SK-N-SH (cell line): ENCODE results near the gene FAIM2. TPM values are rescaled to one million over a fixed set of nuclear protein-coding genes. Genes with fewer than 3 reads are reported as not detected.

Source experiments
- CTCF ChIA-PET: fragments of 300-600, 350-600 bp; formaldehyde crosslinking; extraction: SDS; loops from one replicate; lab custom pipeline; 2021; lab: Yijun Ruan, JAX
- POLR2A ChIA-PET: fragments of 350-600 bp; sonication (Branson Sonifier 250); formaldehyde crosslinking; extraction: SDS; loops from one replicate; lab custom pipeline; 2020; ENCODE audit warnings: antibody characterized with exemption, inconsistent platforms; lab: Yijun Ruan, JAX
- DNase-seq: peaks from one replicate; pipeline ENCODE4 v3.0.0; 2012
- H2AFZ ChIP-seq: fragments of 200-600 bp; sonication (generic); 2 replicates; pipeline ENCODE4 v1.8.1; 2016; ENCODE audit warnings: antibody characterized with exemption, mild to moderate bottlenecking, low read depth
- H3F3A ChIP-seq: fragments of 200-600 bp; sonication (generic); replicated peaks from 2 replicates; pipeline ENCODE3; 2016; ENCODE audit warnings: antibody characterized with exemption, mild to moderate bottlenecking; ENCODE audit not compliant: insufficient read depth
- H3K27ac ChIP-seq, 2 experiments: fragments of 200-500 bp in 1 of 2; fragments of 200-600 bp in 1 of 2; sonication (Bioruptor generic) in 1 of 2; sonication (generic), shearing (Covaris generic) in 1 of 2; 2 replicates each; pipeline versions ENCODE4 v1.5.1 to v1.6.1; 2014 to 2016; ENCODE audit warnings: low read depth in 2 of 2, inconsistent platforms in 1 of 2, low read length in 1 of 2, mild to moderate bottlenecking in 1 of 2, mixed read lengths in 1 of 2
- H3K27me3 ChIP-seq: fragments of 200-600 bp; sonication (generic), shearing (Covaris generic); 2 replicates; pipeline ENCODE4 v1.6.1; 2016; ENCODE audit warnings: mixed run types; ENCODE audit not compliant: insufficient read depth
- H3K36me3 ChIP-seq, 2 experiments: fragments of 200-500 bp in 1 of 2; fragments of 200-600 bp in 1 of 2; sonication (Bioruptor generic) in 1 of 2; sonication (generic) in 1 of 2; replicated peaks in 1 of 2; 2 replicates each; pipeline versions ENCODE3 to v1.5.1; 2014 to 2016; ENCODE audit warnings: low read length in 1 of 2, mild to moderate bottlenecking in 1 of 2; ENCODE audit not compliant: insufficient read depth in 2 of 2, control insufficient read depth in 1 of 2
- H3K4me1 ChIP-seq, 2 experiments: fragments of 200-500 bp in 1 of 2; fragments of 200-600 bp in 1 of 2; sonication (Bioruptor generic) in 1 of 2; sonication (generic), shearing (Covaris generic) in 1 of 2; 2 replicates each; pipeline versions ENCODE4 v1.5.1 to v1.6.1; 2014 to 2016; ENCODE audit warnings: low read depth in 1 of 2, low read length in 1 of 2, mixed run types in 1 of 2; ENCODE audit not compliant: insufficient read depth in 2 of 2, control insufficient read depth in 1 of 2
- H3K4me2 ChIP-seq: fragments of 200-600 bp; sonication (generic), shearing (Covaris generic); 2 replicates; pipeline ENCODE4 v1.6.1; 2017; ENCODE audit warnings: mixed run types
- H3K4me3 ChIP-seq, 2 experiments: fragments of 200-500 bp in 1 of 2; fragments of 200-600 bp in 1 of 2; sonication (Bioruptor generic) in 1 of 2; sonication (generic), shearing (Covaris generic) in 1 of 2; 2 replicates each; pipeline versions ENCODE4 v1.5.1 to v1.8.1; 2014 to 2016; ENCODE audit warnings: low read depth in 2 of 2, inconsistent platforms in 1 of 2, low read length in 1 of 2, mild to moderate bottlenecking in 1 of 2, mixed read lengths in 1 of 2, moderate library complexity in 1 of 2
- H3K79me2 ChIP-seq: fragments of 200-600 bp; sonication (generic); 2 replicates; pipeline ENCODE4 v1.8.1; 2017; ENCODE audit warnings: mild to moderate bottlenecking; ENCODE audit not compliant: insufficient read depth
- H3K9ac ChIP-seq: fragments of 200-600 bp; sonication (generic); 2 replicates; pipeline ENCODE4 v1.6.1; 2017; ENCODE audit warnings: mixed run types
- H3K9me2 ChIP-seq: fragments of 200-600 bp; sonication (generic); 2 replicates; pipeline ENCODE4 v1.6.1; 2017; ENCODE audit warnings: mixed run types
- H3K9me3 ChIP-seq: fragments of 200-600 bp; sonication (generic); 2 replicates; pipeline ENCODE4 v1.6.1; 2017; ENCODE audit warnings: mixed run types, mild to moderate bottlenecking, moderate library complexity
- H4K20me1 ChIP-seq: fragments of 200-600 bp; sonication (generic); 2 replicates; pipeline ENCODE4 v1.6.1; 2017; ENCODE audit warnings: mild to moderate bottlenecking, mixed run types; ENCODE audit not compliant: insufficient read depth
- CHD2 ChIP-seq: fragments of 150-350 bp; IDR thresholded peaks from 2 replicates; pipeline ENCODE4 v1.6.1; 2018; ENCODE audit warnings: low read length; ENCODE audit not compliant: partially characterized antibody
- CTCF ChIP-seq: fragments of 200-600 bp; sonication (generic); IDR thresholded peaks from 2 replicates; pipeline ENCODE4 v1.6.1; 2017; ENCODE audit warnings: antibody characterized with exemption, mild to moderate bottlenecking, moderate library complexity
- ELF1 ChIP-seq: IDR thresholded peaks from 2 replicates; pipeline ENCODE4 v1.4.0; 2012
- EP300 ChIP-seq, 2 experiments: IDR thresholded peaks; 2 replicates each; pipeline versions ENCODE4 v1.4.0 to v1.6.1; 2012; ENCODE audit warnings: borderline replicate concordance in 1 of 2, low read depth in 1 of 2, low read length in 1 of 2
- FOSL2 ChIP-seq: IDR thresholded peaks from 2 replicates; pipeline ENCODE4 v1.4.0; 2012; ENCODE audit warnings: low read depth, mild to moderate bottlenecking, moderate library complexity, borderline replicate concordance
- FOXJ3 ChIP-seq: sonication (generic); formaldehyde crosslinking; IDR thresholded peaks from 2 replicates; pipeline ENCODE4 v1.5.1; 2020; ENCODE audit warnings: mild to moderate bottlenecking, missing genetic modification reagents
- GABPA ChIP-seq: IDR thresholded peaks from 2 replicates; pipeline ENCODE4 v1.4.0; 2012; ENCODE audit warnings: low read depth, mild to moderate bottlenecking
- JUND ChIP-seq: IDR thresholded peaks from 2 replicates; pipeline ENCODE4 v1.4.0; 2012
- NRF1 ChIP-seq: IDR thresholded peaks from 2 replicates; pipeline ENCODE4 v1.6.1; 2012; ENCODE audit warnings: low read depth, mild to moderate bottlenecking, low read length
- SIN3A ChIP-seq: IDR thresholded peaks from 2 replicates; pipeline ENCODE4 v1.6.1; 2012; ENCODE audit warnings: low read depth, mild to moderate bottlenecking, low read length, moderate library complexity, borderline replicate concordance
- TCF12 ChIP-seq: IDR thresholded peaks from 2 replicates; pipeline ENCODE4 v1.4.0; 2012
- USF2 ChIP-seq: fragments of 150-350 bp; IDR thresholded peaks from 2 replicates; pipeline ENCODE4 v1.6.1; 2017; ENCODE audit warnings: antibody characterized with exemption, low read length, low read depth, borderline replicate concordance
- WGBS: methylation state at CpG from one replicate; pipeline ENCODE4 v1.1.6; 2017; ENCODE audit warnings: low lambda C conversion rate; 5-methylcytosine and 5-hydroxymethylcytosine counted together
- polyA plus RNA-seq, 3 experiments: library from polyadenylated mRNA; depleted of rRNA; stranded (reverse); fragments of >200 nt; gene quantifications; 2 replicates each; pipeline ENCODE4 v1.2.3, GENCODE V29; 2012
- TF ChIP-seq, protein P1 (sequence below): fragments of 150-350 bp; IDR thresholded peaks from 2 replicates; pipeline ENCODE4 v1.6.1; 2016; ENCODE audit warnings: mild to moderate bottlenecking, low read depth, low read length
- TF ChIP-seq, protein P2 (sequence below): IDR thresholded peaks from 2 replicates; pipeline ENCODE4 v1.4.0; 2012; ENCODE audit warnings: low read depth, borderline replicate concordance
- TF ChIP-seq, protein P3 (sequence below): IDR thresholded peaks from 2 replicates; pipeline ENCODE4 v1.4.0; 2012; ENCODE audit warnings: low read depth

FAIM2 gene
- polyA plus RNA-seq, 1 of the 3 experiments (the other 2 are of a cell fraction) = 11.3 TPM

DNA sequence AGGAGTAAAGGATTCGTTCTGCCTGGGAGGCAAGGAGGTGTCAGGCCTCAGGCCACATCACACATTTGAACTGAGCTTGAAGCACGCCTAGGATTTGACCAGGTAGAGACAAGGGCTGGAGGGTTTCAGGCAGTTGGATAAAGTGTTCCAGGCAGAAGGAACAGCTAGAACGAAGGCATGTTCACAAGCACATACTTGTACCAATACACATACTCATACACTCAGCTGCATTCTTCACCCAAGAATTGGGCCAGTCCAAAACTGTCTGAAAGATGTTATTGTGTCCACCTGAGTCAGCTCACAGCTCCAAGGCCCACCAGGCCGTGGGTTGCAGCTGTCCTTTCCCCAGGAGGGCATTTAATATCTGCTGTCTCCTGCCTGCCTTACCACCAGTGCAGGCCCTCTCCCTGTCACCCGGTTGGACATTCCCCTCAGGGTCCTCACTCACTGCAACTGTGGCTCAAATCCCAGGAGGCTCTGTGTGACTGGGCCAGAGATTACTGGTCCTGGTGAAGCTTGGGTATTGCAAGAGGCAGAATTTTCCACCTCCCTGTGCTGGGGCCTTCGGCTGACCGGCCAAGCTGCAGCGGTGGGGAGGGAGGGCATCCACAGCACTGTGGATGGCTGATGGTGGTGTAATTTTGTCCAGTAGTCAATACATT, 34.1 kb upstream of the FAIM2 start:
- CTCF ChIA-PET = interaction anchor here (0.6 to 12.0 kb wide), 7 partner anchors 9 to 175 kb away, joined by 3 to 90 read pairs (median 3); no protein-coding TSS in a partner anchor

GRCh38 chr12:49936925-49937324, 33.2 kb upstream of the FAIM2 start:
- DNase-seq = no peak
- H3K36me3 ChIP-seq = no peaks in the 10 kb centered on the region
- H3K27me3 ChIP-seq = no peaks in the 10 kb centered on the region
- peaks cover 3 to 5% of the 10 kb centered on the region in 2 experiments; a peak in 2 of 4 replicates for H3K4me1 ChIP-seq
- H3K9me2 ChIP-seq = no peaks in the 10 kb centered on the region
- ChIA-PET POLR2A (no interaction called here), CTCF (interaction anchor here (1.1 to 12.0 kb wide), 5 partner anchors 10 to 175 kb away, joined by 3 to 90 read pairs (median 3); no protein-coding TSS in a partner anchor)
- no peak overlapping the region for H3K9ac ChIP-seq
- no peak overlapping the region for H3K4me2 ChIP-seq
- no peak overlapping the region for H3K27ac ChIP-seq
- TF ChIP-seq EP300 (IDR thresholded peaks at IDR 0.05; ENCODE audit: borderline replicate concordance in 1 of 2, low read depth in 1 of 2, low read length in 1 of 2) = no peak
- TF ChIP-seq, protein P1, sequence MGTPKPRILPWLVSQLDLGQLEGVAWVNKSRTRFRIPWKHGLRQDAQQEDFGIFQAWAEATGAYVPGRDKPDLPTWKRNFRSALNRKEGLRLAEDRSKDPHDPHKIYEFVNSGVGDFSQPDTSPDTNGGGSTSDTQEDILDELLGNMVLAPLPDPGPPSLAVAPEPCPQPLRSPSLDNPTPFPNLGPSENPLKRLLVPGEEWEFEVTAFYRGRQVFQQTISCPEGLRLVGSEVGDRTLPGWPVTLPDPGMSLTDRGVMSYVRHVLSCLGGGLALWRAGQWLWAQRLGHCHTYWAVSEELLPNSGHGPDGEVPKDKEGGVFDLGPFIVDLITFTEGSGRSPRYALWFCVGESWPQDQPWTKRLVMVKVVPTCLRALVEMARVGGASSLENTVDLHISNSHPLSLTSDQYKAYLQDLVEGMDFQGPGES = no peak
- TF ChIP-seq GABPA = no peak
- no peak for TF ChIP-seq FOSL2
- no peak for TF ChIP-seq USF2
- no peak for TF ChIP-seq JUND
- TF ChIP-seq TCF12 = no peak
- no peak for TF ChIP-seq SIN3A
- no peak for TF ChIP-seq ELF1
- no peak for TF ChIP-seq FOXJ3 (CRISPR knock-in tag)
- no peak for TF ChIP-seq CTCF
- no peak for TF ChIP-seq NRF1
- no peak for TF ChIP-seq CHD2
- 87% methylated on average over 3 of the region's 3 CpGs for WGBS
- no peaks in the 10 kb centered on the region for H4K20me1 ChIP-seq
- H3K9me3 ChIP-seq = no peaks in the 10 kb centered on the region
- H3K4me3 ChIP-seq = no peak overlapping the region
- no peak overlapping the region for H2AFZ ChIP-seq
- no peaks in the 10 kb centered on the region for H3F3A ChIP-seq
- no peaks in the 10 kb centered on the region for H3K79me2 ChIP-seq

More for the DNA sequence above, 34.1 kb upstream of the FAIM2 start:
- no peaks in the 10 kb centered on the region for H3F3A ChIP-seq
- no peak overlapping the region for H3K27ac ChIP-seq
- H3K27me3 ChIP-seq = no peaks in the 10 kb centered on the region
- H3K9me2 ChIP-seq = no peaks in the 10 kb centered on the region
- H3K9ac ChIP-seq = no peak overlapping the region
- no peak overlapping the region for H2AFZ ChIP-seq
- peaks cover 3 to 5% of the 10 kb centered on the region in 2 experiments; a peak in 2 of 4 replicates for H3K4me1 ChIP-seq
- no peaks in the 10 kb centered on the region for H4K20me1 ChIP-seq
- no peak for DNase-seq
- POLR2A ChIA-PET = no interaction called here
- no peak overlapping the region for H3K4me2 ChIP-seq
- H3K9me3 ChIP-seq = no peaks in the 10 kb centered on the region
- TF ChIP-seq, protein P2, sequence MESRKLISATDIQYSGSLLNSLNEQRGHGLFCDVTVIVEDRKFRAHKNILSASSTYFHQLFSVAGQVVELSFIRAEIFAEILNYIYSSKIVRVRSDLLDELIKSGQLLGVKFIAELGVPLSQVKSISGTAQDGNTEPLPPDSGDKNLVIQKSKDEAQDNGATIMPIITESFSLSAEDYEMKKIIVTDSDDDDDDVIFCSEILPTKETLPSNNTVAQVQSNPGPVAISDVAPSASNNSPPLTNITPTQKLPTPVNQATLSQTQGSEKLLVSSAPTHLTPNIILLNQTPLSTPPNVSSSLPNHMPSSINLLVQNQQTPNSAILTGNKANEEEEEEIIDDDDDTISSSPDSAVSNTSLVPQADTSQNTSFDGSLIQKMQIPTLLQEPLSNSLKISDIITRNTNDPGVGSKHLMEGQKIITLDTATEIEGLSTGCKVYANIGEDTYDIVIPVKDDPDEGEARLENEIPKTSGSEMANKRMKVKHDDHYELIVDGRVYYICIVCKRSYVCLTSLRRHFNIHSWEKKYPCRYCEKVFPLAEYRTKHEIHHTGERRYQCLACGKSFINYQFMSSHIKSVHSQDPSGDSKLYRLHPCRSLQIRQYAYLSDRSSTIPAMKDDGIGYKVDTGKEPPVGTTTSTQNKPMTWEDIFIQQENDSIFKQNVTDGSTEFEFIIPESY = no peak
- TF ChIP-seq, protein P3, sequence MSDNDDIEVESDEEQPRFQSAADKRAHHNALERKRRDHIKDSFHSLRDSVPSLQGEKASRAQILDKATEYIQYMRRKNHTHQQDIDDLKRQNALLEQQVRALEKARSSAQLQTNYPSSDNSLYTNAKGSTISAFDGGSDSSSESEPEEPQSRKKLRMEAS = no peak
- H3K36me3 ChIP-seq = no peaks in the 10 kb centered on the region
- H3K79me2 ChIP-seq = no peaks in the 10 kb centered on the region
- no peak overlapping the region for H3K4me3 ChIP-seq
- 82% methylated on average over 8 of the region's 8 CpGs for WGBS
